HepG2 (cell line): ENCODE measurements around the gene PATL1.

Experiments
- FOXP4 ChIP-seq: sonication (generic); formaldehyde crosslinking; IDR thresholded peaks from 2 replicates; pipeline ENCODE4 v1.4.0; 2020; ENCODE audit warnings: missing genetic modification reagents
- GTF3A ChIP-seq: sonication (generic); formaldehyde crosslinking; conservative IDR thresholded peaks from 2 replicates; pipeline ENCODE4 v1.4.0; 2020; ENCODE audit warnings: mild to moderate bottlenecking, missing genetic modification reagents
- RNF2 ChIP-seq: fragments of 450-650 bp; conservative IDR thresholded peaks from 2 replicates; pipeline ENCODE4 v1.6.1; 2016; ENCODE audit warnings: low read depth
- TEF ChIP-seq: sonication (generic); formaldehyde crosslinking; IDR thresholded peaks from 2 replicates; pipeline ENCODE4 v1.5.0; 2020; ENCODE audit warnings: missing genetic modification reagents
- ZNF253 ChIP-seq: sonication (generic); formaldehyde crosslinking; IDR thresholded peaks from 2 replicates; pipeline ENCODE4 v1.8.0; 2022; ENCODE audit warnings: mild to moderate bottlenecking, missing genetic modification reagents, borderline replicate concordance

- TF ChIP-seq GTF3A, result no peak
- TF ChIP-seq ZNF253, result no peak
- no peak for TF ChIP-seq RNF2
- TF ChIP-seq TEF, result no peak
- no peak for TF ChIP-seq FOXP4 (CRISPR knock-in tag)
Observed at GRCh38 chr11:59625703-59626102, 43.1 kb downstream of the PATL1 start.
